Measurements from ENCODE around the gene PTPRD.

The PTPRD gene

GRCh38 chr9:8815219-8815618 lies 1797.6 kb downstream of the PTPRD start:
- no peak for DNase-seq (ENCODE audit: low read depth in 1 of 2, low spot score in 1 of 2)

- DNase-seq (ENCODE audit: low read depth in 1 of 2, low spot score in 1 of 2), result no peak
Measured at GRCh38 chr9:8812888-8813287, 1799.9 kb downstream of the PTPRD start.

GRCh38 chr9:8809741-8810140 lies 1803.1 kb downstream of the PTPRD start:
- no peak for DNase-seq (ENCODE audit: low read depth in 1 of 2, low spot score in 1 of 2)

- DNase-seq (ENCODE audit: low read depth in 1 of 2, low spot score in 1 of 2), result no peak
Measured at GRCh38 chr9:8806150-8806549, 1806.7 kb downstream of the PTPRD start.

GRCh38 chr9:8804613-8805012 lies 1808.2 kb downstream of the PTPRD start:
- no peak for DNase-seq (ENCODE audit: low read depth in 1 of 2, low spot score in 1 of 2)

GRCh38 chr9:8802242-8802641 lies 1810.6 kb downstream of the PTPRD start:
- no peak for DNase-seq (ENCODE audit: low read depth in 1 of 2, low spot score in 1 of 2)

GRCh38 chr9:8800196-8800595 lies 1812.6 kb downstream of the PTPRD start:
- no peak for DNase-seq (ENCODE audit: low read depth in 1 of 2, low spot score in 1 of 2)

- DNase-seq (ENCODE audit: low read depth in 1 of 2, low spot score in 1 of 2), result no peak
Measured at GRCh38 chr9:8799615-8800014, 1813.2 kb downstream of the PTPRD start.

- DNase-seq (ENCODE audit: low read depth in 1 of 2, low spot score in 1 of 2), result no peak
Measured at GRCh38 chr9:8799206-8799605, 1813.6 kb downstream of the PTPRD start.

- DNase-seq (ENCODE audit: low read depth in 1 of 2, low spot score in 1 of 2), result no peak
Measured at GRCh38 chr9:8784838-8785237, 1828.0 kb downstream of the PTPRD start.

GRCh38 chr9:8783941-8784340 lies 1828.9 kb downstream of the PTPRD start:
- DNase-seq (ENCODE audit: low read depth in 1 of 2, low spot score in 1 of 2), result no peak

- DNase-seq (ENCODE audit: low read depth in 1 of 2, low spot score in 1 of 2), result no peak
Measured at GRCh38 chr9:8782237-8782636, 1830.6 kb downstream of the PTPRD start.

GRCh38 chr9:8781458-8781857 lies 1831.3 kb downstream of the PTPRD start:
- DNase-seq (ENCODE audit: low read depth in 1 of 2, low spot score in 1 of 2), result no peak

GRCh38 chr9:8780386-8780785 lies 1832.4 kb downstream of the PTPRD start:
- DNase-seq (ENCODE audit: low read depth in 1 of 2, low spot score in 1 of 2), result no peak

- DNase-seq (ENCODE audit: low read depth in 1 of 2, low spot score in 1 of 2), result no peak
Measured at GRCh38 chr9:8779478-8779877, 1833.3 kb downstream of the PTPRD start.

GRCh38 chr9:8778356-8778755 lies 1834.4 kb downstream of the PTPRD start:
- DNase-seq (ENCODE audit: low read depth in 1 of 2, low spot score in 1 of 2), result no peak

GRCh38 chr9:8772302-8772701 lies 1840.5 kb downstream of the PTPRD start:
- no peak for DNase-seq (ENCODE audit: low read depth in 1 of 2, low spot score in 1 of 2)

- DNase-seq (ENCODE audit: low read depth in 1 of 2, low spot score in 1 of 2), result no peak
Measured at GRCh38 chr9:8769153-8769552, 1843.6 kb downstream of the PTPRD start.

GRCh38 chr9:8766096-8766495 lies 1846.7 kb downstream of the PTPRD start:
- DNase-seq (ENCODE audit: low read depth in 1 of 2, low spot score in 1 of 2), result no peak

GRCh38 chr9:8764051-8764450 lies 1848.8 kb downstream of the PTPRD start:
- DNase-seq (ENCODE audit: low read depth in 1 of 2, low spot score in 1 of 2), result no peak

GRCh38 chr9:8762479-8763085 lies 1850.2 kb downstream of the PTPRD start:
- DNase-seq (ENCODE audit: low read depth in 1 of 2, low spot score in 1 of 2), result no peak

GRCh38 chr9:8760000-8760767 lies 1852.6 kb downstream of the PTPRD start:
- no peak for DNase-seq (ENCODE audit: low read depth in 1 of 2, low spot score in 1 of 2)

- DNase-seq (ENCODE audit: low read depth in 1 of 2, low spot score in 1 of 2), result no peak
Measured at GRCh38 chr9:8757881-8758280, 1854.9 kb downstream of the PTPRD start.
